ENCODE results near the gene PXN.
"Not testable (repeated sequence)": the region's sequence is repeated elsewhere in the genome, so short reads cannot be mapped to it uniquely, and the experiment has no call there.

The PXN gene

DNA sequence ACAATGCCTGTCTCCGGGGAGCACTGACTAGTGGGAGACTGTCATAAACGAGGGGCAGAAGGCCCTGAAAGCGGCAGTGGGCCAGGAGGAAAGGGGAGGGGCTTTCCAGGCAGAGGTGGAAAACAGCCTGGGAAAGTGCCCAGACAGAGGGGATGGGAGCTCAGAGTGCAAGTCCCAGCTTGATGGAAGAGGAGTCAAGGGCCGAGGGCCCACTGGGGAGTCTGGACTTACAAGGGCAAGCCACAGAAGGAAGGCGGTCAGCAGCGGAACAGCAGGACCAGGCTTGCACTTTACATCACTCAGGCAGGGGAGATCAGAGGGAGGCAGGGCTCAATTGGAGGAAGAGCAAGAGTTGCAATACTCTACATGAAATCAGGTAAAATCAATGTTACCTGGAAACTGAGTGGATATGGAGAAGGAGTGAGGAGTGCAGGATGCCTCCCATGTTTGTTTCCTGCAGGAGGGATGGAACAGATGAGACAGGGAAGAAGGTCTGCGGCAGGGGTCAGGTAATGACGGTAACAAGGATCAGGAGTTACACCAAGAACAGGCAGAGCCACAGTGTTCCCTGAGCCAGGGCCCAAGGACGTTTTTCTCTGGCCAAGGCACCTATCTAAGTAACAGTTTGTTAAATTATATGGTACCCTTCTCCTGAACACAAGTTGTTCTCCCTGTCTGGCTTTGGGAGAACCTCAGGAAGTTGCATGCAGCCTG, 23.8 kb downstream of the PXN start:
- DNase-seq (ENCODE audit: low spot score) = no peak

DNA sequence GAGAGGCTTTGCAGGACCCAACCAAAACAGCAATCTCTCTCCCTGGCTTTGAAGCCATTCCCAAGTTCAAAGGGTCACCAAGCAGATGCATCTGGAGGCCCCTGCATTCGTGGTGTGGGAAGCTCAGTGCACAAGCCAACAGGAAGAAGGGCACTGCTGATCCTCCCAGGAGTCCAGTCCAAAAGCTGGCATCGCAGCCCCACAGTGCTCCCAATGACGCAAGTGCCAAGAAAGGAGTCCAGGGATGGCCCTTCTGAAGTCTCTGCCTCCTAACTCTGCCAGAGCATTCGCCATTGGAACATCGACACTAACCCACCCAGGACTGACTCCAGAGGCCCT, 25.1 kb downstream of the PXN start:
- DNase-seq (ENCODE audit: low spot score) = no peak

DNA sequence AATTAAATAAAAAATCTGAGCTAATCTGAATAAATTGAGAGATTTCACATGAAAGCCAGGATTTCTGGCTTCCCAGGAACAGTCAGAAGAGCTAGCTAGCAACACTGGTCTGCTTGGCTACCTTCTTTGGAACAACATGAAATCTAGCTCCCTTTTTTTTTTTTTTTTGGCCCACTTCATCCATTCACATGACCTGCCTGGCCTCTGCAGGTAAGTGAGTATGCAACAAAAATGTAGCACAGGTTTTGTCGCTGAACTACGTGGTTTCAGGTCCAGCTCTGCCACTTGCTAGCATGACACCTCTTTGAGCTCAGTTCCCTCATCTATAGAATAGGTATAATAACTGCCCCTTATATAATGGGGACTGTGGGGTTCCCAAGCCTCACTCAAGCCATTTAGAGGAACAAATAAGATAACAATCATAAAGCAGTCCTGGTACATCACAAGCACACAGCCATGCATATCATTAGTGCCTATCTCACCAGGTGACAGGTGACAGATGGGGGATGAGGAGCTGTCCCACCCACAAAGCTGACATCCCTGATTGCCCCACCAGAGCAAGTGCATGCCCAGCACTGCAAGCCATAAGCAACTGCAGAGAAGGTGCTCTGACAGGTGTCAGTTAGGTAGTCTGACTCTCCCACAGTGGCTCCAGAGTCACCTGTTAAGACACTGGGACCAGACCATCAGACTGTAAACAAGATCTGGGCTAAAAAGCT, 25.6 kb downstream of the PXN start:
- no peak for DNase-seq (ENCODE audit: low spot score)

DNA sequence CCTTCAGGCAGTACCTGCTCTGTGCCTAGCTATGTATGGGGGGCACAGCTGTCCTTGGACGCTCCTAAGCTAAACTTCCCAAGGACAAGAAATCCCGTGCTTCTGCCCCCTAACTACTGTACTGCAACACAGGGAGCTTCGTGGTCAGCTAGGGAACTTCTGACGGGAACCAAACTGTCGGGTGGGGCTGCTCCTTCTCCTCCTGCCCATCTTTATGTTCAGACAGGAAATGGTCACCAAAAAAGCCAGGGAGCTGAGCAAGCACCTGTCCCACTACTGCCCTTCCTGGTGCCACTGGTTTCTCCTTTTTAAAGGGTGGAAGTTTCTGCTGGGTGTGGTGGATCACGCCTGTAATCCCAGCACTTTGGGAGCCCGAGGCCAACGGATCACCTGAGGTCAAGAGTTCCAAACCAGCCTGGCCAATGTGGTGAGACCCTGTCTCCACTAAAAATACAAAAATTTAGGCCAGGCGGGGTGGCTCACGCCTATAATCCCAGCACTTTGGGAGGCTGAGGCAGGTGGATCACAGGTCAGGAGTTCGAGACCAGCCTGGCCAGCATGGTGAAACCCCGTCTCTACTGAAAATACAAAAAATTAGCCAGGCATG, 26.6 kb downstream of the PXN start:
- no peak for DNase-seq (ENCODE audit: low spot score)

DNA sequence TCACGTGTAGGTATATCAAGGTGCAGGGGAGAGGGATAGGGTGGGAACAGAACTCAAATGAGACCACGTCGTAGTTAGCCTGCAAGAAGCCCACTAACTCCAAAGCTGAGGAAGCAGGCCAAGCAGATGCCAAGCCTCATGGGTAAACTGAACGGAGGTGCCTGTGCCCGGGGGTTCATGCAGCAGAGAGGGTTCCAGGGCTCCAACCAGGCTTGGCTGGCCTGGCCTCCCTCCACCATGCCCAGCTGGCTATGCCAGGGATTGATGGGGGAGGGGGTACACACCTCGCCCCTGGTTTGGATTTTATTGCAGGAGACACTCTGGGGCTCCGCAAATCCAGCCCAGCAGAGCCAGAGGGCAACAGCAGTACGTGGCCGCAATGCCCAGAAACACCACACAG, 27.3 kb downstream of the PXN start:
- no peak for DNase-seq (ENCODE audit: low spot score)

DNA sequence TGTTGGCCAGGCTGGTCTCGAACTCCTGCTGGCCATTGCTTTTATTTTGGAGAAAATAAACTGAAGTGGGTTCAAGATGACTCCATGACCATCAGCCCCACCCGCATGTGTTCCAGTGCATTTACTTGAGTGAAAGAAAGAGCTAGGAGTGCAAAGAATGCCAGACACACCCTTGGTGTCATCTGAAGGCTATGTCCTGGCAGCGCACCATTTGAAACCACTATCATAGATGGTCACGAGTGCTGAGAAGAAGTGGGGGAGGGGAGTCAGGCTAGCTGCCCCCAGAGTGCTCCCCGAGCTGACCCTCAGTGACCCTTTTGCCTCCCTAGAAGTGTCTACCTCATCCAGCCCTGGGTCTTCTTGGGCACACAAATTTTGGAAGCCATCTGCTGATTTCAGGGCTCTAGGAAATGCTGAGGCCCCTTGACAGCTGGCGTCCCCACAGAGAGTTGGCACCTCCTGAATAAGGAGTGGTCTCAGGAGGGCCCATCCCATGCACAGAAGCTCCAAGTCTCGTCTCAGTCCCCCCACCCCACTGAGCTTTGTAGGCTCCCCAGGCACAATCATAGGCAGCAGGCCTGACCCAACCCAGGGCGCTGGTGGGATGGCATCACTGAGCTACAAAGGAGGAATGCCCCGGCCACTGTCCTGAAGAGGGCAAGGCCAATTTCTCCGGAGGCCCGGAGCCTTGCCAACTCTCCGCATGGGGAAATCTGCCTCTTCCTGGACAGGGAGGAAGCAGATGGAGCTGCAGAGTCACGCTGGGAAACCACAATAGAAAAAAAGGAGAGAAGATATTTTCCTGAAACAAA, 28.0 kb downstream of the PXN start:
- no peak for DNase-seq (ENCODE audit: low spot score)

DNA sequence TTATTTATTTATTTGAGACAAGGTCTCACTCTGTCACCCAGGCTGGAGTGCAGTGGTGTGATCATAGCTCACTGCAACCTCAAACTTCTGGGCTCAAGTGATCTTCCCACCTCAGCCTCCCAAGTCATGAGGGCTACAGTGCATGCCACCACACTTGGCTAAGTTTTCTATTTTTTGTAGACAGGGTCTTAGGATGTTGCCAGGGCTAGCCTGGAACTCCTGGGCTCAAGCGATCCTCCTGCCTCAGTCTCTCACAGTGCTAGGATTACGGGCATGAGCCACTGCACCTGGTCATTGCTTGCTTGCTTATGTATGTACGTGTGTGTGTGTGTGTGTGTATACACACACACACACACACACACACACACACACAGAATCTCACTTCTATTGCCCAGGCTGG, 28.7 kb downstream of the PXN start:
- DNase-seq (ENCODE audit: low spot score) = not testable (repeated sequence)

DNA sequence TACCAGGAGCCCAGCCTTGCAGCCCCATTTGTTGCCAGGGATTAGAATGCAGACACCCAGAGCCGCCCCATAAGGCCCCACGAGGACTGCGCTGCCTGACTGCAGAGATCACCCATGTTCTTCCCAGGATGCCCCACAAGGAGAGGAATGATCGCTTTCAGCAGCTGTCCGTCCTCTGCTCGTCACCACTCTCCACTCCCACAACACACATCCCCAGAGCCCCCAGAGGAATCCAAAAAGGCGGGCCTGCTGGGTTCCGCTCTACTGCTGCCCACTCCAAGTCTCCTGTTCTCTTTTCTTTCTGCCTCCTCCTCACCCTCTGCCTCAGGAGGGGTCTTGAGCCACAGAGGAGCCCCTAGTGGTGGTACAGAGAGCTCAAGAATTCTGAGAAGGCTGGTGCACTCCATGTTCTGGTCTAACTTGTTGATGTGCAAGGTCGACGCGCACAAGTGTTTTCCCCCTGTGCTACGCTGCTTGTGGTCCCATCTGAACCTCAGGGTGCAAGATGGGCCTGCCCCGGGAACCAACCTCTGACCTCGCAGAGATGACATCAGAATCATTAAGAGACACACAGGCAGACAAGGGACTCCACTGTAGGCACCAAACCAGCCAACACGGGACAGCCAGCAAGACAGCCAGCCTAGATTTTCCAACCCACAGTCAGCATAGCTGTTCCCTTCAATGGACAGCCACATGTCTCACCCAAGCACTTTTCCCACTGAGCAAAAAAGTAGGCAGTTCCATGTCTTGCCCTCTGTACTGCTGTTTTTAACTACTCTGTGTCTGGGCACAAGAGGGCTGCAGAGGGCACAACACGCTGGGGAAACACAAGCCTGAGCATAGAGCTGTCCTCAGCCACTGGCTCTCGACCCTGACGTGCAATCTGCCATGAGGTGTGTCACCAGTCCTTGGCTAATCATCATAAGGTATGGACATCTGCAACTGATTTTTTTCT, 29.9 kb downstream of the PXN start:
- no peak for DNase-seq (ENCODE audit: low spot score)

DNA sequence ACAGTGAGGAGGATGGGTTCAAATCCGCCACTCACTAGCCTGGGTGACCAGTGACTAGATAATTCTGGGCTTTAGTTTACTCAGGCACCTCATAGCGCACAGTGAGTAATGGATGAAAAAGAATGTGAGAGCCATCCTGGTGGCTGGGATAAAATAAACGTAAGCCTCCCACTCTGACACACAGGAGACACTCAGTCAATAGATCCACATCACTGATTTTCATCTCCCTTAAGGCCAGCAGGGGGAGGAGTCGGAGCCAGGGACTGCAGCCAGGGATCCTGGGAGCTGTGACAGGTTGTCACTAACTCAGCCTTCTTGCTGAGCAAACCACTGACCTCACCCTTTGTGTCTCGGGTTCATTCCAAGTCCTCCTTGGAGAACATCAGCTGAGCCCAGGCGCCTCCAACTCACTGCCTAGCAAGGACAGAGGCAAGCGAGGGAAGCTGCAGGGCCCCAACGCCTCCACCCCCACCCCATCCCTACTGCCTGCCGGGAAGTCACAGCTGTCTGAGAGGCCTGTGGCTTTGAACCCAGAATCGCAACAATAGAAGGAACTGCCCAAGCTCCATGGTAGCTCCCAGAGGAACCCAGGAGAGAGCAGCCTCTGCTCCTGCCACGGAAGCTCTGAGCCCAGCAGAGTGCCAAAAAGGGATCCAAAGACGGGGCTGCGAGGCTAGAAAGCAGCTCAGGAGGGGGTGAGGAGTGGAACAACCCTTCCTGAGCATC, 30.7 kb downstream of the PXN start:
- DNase-seq (ENCODE audit: low spot score) = peak; percentile 95

DNA sequence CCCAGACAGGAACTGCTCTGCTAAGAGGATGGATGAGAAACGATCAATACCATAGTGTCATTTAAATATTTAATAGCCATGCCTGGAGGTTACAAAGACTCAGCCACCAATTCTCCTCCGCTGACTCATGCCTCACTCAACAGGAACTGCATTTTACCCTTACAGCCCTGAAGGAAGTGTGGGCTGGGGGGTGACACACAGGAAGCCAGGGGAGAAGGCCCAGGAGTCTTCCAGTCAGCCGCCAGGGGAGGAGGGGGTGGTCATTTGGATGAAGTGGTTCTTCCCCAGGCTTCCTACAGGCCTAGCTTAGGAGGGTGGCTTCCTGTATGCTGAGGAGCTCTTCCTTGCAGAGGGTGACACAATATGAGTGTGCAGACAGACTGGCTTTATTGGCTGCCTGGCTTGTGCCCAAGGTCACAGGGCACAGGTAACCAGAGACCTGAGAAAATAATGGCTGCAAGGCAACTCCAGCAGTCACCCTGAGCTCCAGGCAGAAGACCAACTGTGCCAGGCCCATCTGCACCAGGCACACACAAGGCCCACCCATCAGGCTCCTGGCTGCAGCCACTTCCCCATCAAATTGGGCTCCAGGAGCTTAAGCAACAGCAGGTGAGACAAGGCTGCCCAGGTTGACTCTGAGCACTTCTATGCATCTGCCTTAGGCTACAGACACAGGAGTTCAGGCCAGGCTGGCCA, 34.1 kb downstream of the PXN start:
- DNase-seq (ENCODE audit: low spot score) = peak; percentile 99

DNA sequence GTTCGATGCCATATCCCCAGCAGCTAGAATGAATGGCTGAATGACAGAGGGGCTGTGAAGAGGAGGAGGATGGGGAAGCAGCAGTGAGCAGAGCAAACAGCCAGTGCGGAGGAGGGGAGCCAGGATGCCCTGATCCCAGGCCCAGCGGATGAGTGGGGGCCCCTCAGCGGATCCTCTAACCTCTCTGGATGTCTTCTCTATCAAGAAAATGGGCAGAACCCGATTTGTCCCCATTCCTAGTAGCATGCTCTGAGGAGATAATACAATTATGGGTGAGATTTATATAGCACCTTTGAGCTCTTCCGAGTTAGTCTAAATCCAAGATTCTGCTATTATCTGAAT, 34.6 kb downstream of the PXN start:
- DNase-seq (ENCODE audit: low spot score) = no peak

DNA sequence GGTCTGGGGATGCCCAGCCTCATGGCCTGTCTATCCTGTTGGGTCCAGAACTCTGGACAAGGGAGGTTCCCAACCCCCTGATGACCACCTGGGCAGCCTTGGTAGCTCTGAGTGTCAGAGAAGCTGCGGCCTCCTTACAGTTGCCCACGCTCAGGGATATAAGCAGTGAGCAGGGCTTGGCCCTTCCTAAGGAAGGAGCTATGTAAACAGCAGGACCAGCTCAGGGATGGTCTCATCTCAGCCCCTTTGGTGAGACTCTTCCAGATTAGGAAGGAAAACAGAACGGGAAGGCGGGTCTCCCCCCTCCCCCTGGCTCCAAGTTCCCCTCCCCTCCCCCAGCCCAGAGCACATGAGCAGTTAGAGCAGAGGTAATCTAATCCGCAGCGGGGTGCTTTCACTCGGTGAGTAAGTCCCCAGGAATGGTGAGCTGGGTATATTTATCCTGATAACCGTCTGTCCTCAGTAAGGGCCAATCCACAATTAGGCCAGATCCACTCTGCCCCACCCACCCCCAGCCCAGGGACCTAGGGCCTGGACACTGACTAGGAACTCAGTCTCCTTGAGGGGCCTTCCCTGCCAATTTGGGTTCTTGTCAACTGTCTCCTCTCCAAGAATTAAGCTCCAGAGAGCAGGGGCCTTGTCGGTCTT, 35.1 kb downstream of the PXN start:
- peak; percentile 97 for DNase-seq (ENCODE audit: low spot score)

DNA sequence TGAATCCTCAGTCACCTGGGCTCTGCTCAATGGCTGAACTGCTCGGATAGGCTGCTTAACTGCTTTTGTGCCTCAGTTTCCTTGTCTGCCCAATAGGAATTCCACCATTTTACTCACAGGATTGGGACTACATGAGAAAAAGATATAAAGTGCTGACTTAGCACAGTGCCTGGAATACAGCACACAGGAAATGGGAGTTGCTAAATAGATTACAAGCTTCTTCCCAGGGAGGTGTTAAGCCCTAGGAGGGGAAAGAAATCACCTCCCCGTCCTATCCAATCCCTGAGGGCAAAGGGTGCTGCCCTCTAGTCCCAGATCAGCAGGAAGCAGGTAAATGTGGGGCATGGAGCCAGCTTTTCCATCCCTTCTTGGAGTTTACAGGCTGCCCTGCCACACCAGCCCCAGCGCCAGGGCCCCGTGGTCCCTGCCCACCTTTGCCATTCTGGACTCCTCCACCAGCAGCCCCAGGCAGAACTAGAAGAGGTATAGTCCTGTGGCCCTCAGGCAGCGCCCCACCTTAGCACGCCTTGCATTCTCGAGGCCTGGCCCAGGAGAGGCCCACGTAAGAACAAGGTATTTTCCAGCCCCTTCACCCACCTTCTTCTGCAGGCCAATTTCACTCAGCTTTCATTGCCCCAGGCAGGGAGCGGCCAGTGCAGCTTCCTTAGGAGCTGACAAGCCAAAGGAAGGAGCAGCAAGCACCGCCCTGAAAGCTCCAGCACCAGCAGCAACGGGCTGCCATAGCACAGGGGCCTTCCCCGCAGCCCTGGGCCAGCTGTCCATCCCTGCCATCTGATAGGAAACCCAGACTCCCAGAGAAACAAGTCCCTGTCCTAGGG, 35.8 kb downstream of the PXN start:
- DNase-seq (ENCODE audit: low spot score) = no peak

DNA sequence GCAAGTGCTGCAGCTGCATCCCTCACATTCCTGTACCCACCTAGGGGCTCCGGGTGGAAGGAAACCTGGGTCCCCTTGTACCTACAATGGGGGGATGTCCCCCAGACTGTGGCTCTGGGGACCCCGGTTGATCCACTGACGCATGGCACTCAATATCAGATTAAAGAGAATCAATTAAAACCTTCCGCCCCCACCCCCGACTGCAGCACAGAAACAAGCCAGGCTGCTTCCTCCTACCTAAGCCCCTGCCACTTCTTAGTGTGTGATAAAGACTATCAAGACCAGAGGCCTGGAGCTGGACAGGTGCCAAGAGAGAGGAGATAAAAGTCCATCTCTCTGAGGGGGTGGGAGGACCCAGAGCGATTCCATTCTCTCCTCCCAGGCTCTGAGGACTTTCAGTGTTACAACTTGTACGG, 36.5 kb downstream of the PXN start:
- DNase-seq (ENCODE audit: low spot score) = no peak

DNA sequence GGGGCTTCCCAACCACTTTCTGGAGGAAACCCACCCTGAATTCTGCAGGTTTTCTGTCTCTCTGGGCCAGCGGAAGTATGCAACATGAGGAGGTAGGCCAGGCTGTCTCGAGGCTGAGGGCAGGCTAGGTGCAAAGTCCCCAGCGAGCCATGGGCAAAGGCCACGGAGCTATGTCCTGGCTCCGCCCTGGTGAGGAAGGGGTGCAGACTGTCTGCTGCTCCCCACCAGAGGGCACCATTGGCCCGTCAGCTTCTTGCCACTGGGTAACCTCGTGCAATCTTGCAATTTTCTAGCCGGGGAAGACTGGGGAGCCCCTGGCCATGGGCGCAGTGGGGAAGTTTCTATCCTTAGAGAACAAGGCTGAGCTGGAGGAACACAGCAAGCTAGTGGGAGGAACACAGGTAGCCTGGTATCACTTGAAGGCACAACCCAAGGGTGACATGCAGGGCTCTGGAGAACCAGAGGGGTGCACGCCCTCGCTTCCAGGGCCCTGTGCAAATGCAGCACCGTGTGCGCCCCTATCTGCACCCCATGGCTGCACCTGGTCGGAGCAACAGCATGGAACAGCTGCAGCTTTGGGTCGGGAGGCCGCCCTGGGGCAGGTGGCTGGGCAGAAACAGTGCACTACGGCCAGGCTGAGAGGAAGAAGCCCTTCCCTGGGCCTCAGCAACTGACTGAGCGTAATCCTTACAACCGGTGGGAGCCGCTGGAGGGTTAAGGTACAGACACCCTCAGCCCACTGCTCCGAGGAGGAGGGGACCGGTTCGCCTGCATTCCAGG, 37.0 kb downstream of the PXN start:
- DNase-seq (ENCODE audit: low spot score) = no peak

DNA sequence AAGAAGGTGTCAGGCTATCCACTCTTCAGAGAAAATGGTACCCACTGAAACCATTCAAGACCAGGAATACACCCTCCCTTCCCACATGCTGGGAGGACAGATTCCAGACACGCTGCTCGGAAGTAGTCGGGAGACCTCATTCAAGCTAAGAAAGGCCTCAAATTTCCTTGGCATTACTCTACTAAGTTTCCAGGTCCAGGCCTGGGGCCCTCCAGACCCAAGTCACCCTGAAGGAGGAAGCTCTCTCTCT, 37.6 kb downstream of the PXN start:
- DNase-seq (ENCODE audit: low spot score) = no peak

DNA sequence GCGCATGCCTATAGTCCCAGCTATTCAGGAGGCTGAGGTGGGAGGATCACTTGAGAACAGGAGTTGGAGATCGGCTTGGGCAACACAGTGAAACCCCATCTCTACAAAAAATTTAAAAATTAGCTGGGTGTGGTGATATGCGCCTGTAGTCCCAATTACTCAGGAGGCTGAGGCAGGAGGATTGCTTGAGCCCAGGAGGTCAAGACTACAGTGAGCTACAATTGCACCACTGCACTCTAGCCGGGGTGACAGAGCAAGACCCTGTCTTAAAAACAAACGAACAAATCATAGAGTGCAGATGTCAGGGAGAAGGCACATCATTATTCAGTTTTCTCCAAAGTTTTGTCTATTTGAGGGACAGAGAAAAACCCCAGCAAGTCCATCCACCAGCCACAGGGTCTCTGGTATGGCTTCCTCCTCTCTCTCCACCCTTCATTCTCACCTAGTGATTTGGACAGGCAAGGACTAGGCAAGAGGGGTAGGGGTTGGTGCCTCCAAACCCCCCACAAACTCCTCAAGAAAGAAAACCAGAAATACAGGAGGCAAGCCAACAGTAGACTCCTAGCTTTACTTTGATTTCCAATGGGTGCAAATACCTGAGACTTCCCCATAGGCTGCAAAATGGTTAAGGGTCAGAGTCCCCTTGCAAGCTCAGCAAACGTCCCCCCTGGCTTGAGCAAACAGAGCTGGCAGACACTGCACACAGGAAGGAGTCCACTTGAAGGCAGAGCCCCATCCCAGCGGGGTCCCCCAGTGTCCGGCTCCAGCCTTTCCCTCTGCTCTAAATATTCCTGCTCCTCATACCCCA, 38.1 kb downstream of the PXN start:
- DNase-seq (ENCODE audit: low spot score) = no peak

Measured in kidney capillary endothelial cell (primary cell).